AG09309 (cell line): Measurements from ENCODE around the gene DHX36.

Experiments
- DNase-seq: peaks from one replicate; pipeline ENCODE4 v3.0.0-alpha.2; 2010; ENCODE audit warnings: low read depth
- H3K4me3 ChIP-seq: 2 replicates; pipeline ENCODE4 v1.5.1; 2011; ENCODE audit warnings: mild to moderate bottlenecking, low read depth, low read length, moderate library complexity; ENCODE audit not compliant: control insufficient read depth
- TF ChIP-seq, protein P1 (sequence below): IDR thresholded peaks from 2 replicates; pipeline ENCODE4 v1.5.1; 2011; ENCODE audit warnings: mild to moderate bottlenecking, low read depth, low read length, inconsistent platforms; ENCODE audit not compliant: insufficient read depth, control insufficient read depth; ENCODE audit errors: missing control alignments

The DHX36 gene

DNA sequence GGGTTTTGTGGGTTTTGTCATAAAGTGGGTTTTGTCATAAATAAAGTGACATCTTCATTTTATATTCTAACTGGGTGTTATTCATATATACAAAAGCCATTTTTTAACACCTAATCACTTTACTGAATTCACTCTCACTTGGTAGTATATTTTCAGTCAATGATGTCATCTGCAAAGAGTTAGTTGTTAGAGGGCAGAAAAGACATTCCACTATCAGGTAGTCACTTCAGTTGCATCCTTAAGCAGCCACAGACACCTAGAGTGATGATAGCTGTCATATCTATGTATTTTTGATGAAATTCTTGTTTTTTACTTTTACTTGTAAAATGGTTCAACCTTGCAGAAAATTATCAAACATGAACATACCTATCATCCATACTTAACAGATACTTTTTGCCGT is 89.0 kb downstream of the DHX36 start:
- TF ChIP-seq, protein P1, sequence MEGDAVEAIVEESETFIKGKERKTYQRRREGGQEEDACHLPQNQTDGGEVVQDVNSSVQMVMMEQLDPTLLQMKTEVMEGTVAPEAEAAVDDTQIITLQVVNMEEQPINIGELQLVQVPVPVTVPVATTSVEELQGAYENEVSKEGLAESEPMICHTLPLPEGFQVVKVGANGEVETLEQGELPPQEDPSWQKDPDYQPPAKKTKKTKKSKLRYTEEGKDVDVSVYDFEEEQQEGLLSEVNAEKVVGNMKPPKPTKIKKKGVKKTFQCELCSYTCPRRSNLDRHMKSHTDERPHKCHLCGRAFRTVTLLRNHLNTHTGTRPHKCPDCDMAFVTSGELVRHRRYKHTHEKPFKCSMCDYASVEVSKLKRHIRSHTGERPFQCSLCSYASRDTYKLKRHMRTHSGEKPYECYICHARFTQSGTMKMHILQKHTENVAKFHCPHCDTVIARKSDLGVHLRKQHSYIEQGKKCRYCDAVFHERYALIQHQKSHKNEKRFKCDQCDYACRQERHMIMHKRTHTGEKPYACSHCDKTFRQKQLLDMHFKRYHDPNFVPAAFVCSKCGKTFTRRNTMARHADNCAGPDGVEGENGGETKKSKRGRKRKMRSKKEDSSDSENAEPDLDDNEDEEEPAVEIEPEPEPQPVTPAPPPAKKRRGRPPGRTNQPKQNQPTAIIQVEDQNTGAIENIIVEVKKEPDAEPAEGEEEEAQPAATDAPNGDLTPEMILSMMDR, result no peak
- H3K4me3 ChIP-seq, result no peak overlapping the region
- no peak for DNase-seq

DNA sequence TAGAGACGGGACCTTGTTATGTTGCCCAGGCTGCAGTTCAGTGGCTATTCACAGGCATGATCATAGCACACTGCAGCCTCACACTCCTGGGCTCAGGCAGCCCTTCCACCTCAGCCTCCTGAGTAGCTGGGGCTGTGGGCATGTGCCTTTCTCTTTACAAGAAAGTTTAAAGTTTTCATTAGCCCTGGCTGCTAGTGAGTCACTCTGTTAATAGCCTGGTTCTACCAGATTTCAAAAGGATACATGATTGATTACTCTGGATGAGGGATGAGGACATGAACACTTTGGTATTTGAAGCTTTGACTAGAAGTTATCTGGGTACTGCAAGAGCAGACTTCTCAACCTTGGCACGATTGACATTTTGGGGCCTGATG is 95.1 kb downstream of the DHX36 start:
- no peak for DNase-seq
- H3K4me3 ChIP-seq, result no peak overlapping the region
- TF ChIP-seq, protein P1, result no peak

DNA sequence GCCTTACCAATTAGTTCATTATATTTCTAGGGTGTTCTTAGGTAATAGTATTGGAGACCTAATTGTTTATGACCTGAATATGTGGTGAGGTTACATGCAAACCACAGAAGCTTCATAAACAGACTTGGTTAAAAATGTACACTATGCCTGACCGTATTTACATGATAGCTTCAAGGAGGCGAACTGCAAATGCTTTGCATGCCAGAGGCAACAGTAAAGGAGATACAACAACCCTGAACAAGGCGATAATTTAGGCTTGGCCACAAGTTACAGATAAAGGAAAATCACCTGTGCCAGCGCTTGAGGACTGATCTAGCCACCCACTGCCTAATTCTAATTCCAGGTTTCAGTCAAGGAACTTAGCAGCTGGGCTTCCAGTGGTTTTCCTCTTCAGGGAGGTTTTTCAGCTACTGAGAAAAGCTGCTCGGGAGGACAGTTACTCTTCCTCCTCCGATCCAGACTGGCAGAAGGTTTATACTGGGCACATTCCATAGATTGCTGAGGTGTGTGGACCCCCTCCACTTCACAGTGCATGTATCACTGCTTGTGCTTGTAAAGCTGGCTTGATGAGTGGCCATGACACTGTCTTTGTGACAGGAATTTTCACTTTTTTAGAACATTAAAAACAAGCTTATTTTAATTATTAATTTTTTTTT is 95.6 kb downstream of the DHX36 start:
- TF ChIP-seq, protein P1, result no peak
- no peak for DNase-seq

GRCh38 chr3:154227531-154227930 is 96.8 kb downstream of the DHX36 start:
- TF ChIP-seq, protein P1, result no peak
- H3K4me3 ChIP-seq, result no peak overlapping the region
- DNase-seq, result no peak

More for the DNA sequence above, 95.6 kb downstream of the DHX36 start:
- H3K4me3 ChIP-seq, result no peak overlapping the region

GRCh38 chr3:154225536-154225935 is 98.8 kb downstream of the DHX36 start:
- no peak overlapping the region for H3K4me3 ChIP-seq
- TF ChIP-seq, protein P1, result no peak
- DNase-seq, result no peak

DNA sequence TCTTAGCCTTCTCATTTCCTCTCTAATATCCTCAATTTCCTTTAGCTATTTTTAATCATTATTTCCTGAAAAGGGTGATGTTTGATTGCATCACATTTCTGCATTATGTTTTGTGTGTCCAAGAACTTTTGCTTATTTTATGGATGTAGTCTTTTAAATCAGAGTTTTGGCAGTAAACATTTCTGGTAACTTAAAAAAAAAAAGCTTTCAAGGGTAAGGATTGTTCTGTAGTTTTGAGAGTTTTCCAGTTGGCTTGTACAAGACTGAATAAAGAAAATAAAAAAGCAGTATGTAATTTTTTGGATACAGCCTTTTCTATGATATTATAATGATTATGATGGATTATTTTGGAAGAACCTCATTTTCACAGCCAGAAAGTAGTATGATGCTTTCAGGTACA is 99.4 kb downstream of the DHX36 start:
- no peak for DNase-seq
- no peak overlapping the region for H3K4me3 ChIP-seq
- TF ChIP-seq, protein P1, result no peak

DNA sequence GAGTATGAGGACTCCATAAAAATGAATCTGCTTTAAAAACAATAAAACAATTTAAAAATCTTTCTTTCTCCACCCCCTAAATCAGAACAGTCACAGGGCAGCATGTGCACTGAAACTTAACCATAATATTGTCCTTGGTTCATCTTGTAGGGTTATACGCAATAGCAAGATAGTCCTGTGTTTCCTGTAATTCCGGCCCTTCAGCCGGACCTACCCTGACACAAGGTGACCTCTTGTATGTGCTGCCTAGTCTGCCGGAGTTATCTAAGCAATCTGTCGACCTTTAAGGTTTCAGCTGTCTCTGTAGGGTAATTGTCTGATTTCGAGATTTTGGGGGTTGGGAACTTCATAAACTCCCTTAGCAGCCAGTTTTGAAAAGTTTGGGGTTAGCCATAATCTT is 99.9 kb downstream of the DHX36 start:
- no peak for DNase-seq
- H3K4me3 ChIP-seq, result no peak overlapping the region
- TF ChIP-seq, protein P1, result no peak
